GM20000 (cell line): ENCODE measurements around the gene ACBD4.
A peak's percentile ranks its signal among the peaks of the same experiment; 100 is the strongest.

Experiments used
- DNase-seq: peaks from one replicate; pipeline ENCODE4 v3.0.0; 2012; ENCODE audit warnings: low spot score
- CTCF ChIP-seq: IDR thresholded peaks from 2 replicates; pipeline ENCODE4 v1.5.1; 2012; ENCODE audit warnings: mild to moderate bottlenecking, control low read depth; ENCODE audit errors: extremely low read depth, missing control alignments

ACBD4 gene

GRCh38 chr17:45132320-45132571 is 3.2 kb upstream of the ACBD4 start, which contains the start of gene PLCD3:
PLCD3 (minus strand) TSS chr17:45132515; CDS start chr17:45132410, 105 bp downstream.
- DNase-seq: no peak
- no peak for TF ChIP-seq CTCF

- TF ChIP-seq CTCF: peak; percentile 84
Measured at GRCh38 chr17:45132572-45133463, 2.7 kb upstream of the ACBD4 start.

DNA sequence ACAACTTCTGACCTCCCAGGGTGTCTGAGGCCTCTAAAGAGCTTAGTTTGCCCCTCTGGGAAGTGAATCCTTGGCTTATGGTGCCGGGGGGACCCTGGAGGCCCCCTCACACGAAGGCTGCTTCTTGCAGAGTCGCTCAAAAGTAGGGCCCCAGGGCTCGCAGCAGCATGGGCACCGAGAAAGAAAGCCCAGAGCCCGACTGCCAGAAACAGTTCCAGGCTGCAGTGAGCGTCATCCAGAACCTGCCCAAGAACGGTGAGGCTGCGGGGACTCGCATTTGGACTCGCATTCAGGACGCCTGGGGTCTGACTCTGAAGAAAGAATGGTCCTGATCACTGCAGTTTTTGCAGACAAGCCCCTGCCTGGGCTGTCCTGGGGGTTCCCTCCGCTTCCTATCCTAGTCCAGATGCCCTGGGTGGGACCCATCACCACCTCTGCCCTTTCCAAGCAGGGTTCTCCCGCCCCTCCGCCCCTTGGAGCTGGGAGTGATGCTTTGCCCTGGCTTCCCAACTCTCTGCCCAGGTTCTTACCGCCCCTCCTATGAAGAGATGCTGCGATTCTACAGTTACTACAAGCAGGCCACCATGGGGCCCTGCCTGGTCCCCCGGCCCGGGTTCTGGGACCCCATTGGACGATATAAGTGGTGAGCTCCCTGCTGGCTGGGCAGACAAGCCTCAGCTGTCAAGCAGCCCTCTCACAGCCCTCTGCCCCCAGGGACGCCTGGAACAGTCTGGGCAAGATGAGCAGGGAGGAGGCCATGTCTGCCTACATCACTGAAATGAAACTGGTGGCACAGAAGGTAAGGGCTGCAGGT is 698 bp downstream of the ACBD4 start:
- TF ChIP-seq CTCF: no peak
- DNase-seq: no peak

More at GRCh38 chr17:45132572-45133463, 2.7 kb upstream of the ACBD4 start:
- DNase-seq: peak; percentile 98

GRCh38 chr17:45136846-45137560 is 1.5 kb downstream of the ACBD4 start:
- TF ChIP-seq CTCF: no peak
- no peak for DNase-seq

DNA sequence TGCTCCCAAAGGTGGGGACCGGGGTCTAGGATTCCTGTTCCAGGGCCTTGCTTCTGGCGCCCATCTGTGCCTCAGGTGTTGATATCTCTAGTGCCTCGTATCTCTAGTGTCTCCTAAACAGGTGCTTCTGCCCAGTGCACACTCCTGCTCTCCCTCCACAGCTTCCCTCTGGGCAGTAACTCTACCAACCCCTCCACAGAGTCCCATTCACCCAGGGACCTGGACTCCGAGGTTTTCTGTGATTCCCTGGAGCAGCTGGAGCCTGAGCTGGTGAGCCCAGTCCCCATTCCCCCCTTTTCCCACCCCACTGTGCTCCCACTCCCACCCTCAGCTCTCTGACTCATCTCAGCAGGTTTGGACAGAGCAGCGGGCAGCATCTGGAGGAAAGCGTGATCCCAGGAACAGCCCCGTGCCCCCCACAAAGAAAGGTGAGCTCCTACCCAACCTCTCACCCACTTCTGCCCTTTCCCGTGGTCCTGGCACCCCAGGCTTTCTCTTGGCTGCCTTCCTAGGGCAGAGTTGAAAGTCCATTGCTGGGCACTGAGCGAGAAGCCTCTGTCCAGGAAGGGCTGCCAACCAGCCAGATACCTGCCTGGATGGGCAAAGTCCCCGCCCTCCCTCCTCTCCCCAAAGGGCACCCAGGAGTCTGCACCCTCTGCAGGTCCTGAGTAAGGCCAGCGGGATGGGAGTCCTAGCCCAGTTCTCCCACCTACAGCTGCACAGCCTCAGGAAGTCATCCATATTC is 2.2 kb downstream of the ACBD4 start:
- no peak for DNase-seq
- TF ChIP-seq CTCF: no peak

- no peak for TF ChIP-seq CTCF
- DNase-seq: no peak
Measured at GRCh38 chr17:45138911-45139532, 3.5 kb downstream of the ACBD4 start.
